Spinal cord (tissue), 10 donors: ENCODE data around the gene PLA2G2C. TPM values are rescaled to one million over a fixed set of nuclear protein-coding genes. Genes with fewer than 3 reads are reported as not detected.
A peak's percentile ranks its signal among the peaks of the same experiment; 100 is the strongest.

Experiments used
- DNase-seq, 6 donors: peaks; one replicate each; pipeline versions ENCODE4 v3.0.0 to v3.0.0-alpha.2; 2013 to 2015; ENCODE audit warnings: low spot score in 6 of 6, low read depth in 4 of 6
- H3K27ac ChIP-seq: one replicate; pipeline ENCODE4 v1.5.1; 2013; ENCODE audit warnings: low read depth, low read length, control low read depth
- H3K27me3 ChIP-seq: one replicate; pipeline ENCODE4 v1.6.1; 2013; ENCODE audit warnings: low read length; ENCODE audit not compliant: control insufficient read depth, insufficient read depth
- H3K36me3 ChIP-seq: one replicate; pipeline ENCODE4 v1.6.1; 2013; ENCODE audit warnings: low read length; ENCODE audit not compliant: control insufficient read depth, insufficient read depth
- H3K4me1 ChIP-seq: one replicate; pipeline ENCODE4 v1.6.1; 2013; ENCODE audit warnings: low read length; ENCODE audit not compliant: control insufficient read depth, insufficient read depth
- H3K4me3 ChIP-seq: one replicate; pipeline ENCODE4 v1.5.1; 2013; ENCODE audit warnings: low read depth, low read length, control low read depth
- H3K9me3 ChIP-seq: one replicate; pipeline ENCODE4 v1.6.1; 2013; ENCODE audit warnings: low read length; ENCODE audit not compliant: control insufficient read depth, insufficient read depth
- WGBS: methylation state at CpG from one replicate; pipeline ENCODE4 v1.1.5; 2013; ENCODE audit warnings: missing lambda C conversion rate; ENCODE audit not compliant: insufficient coverage; 5-methylcytosine and 5-hydroxymethylcytosine counted together
- polyA plus RNA-seq, 2 donors: library from polyadenylated mRNA; unstranded; fragments of 120-200 nt; gene quantifications; one replicate each; pipeline ENCODE4 v1.2.1, GENCODE V29; 2013; ENCODE audit not compliant: insufficient read length in 2 of 2
- total RNA-seq, 2 donors: library from RNA; depleted of rRNA in 1 of 2; stranded (reverse); fragments of 120-200 nt in 1 of 2; fragments of >200 nt in 1 of 2; gene quantifications; one replicate each; pipeline versions ENCODE4 v1.2.3 to v1.2.4, GENCODE V29; 2013 to 2014
- donor health status: healthy.

PLA2G2C gene
- total and polyA plus RNA-seq, 4 donors = 0.08 to 0.40 TPM; not detected in 2

DNA sequence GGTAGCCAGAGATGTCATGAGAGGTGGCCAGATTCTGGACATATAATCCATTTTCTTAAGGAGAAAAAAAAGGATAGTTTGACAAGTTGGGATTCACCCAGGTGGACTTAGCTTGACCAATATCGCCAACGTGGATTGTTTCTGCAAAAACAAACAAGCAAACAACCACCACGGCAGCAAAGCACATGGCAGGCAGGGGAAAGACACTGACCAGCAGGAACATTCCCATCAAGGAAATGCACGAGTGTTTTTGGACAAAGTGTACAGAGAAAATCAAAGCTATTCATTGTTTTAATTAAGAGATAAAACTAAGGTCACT lies 9.1 kb upstream of the PLA2G2C start:
- H3K36me3 ChIP-seq = no peaks in the 10 kb centered on the region
- WGBS = 100% methylated on average over 2 of the region's 4 CpGs
- H3K4me1 ChIP-seq = peaks cover 8% of the 10 kb centered on the region
- no peak overlapping the region for H3K4me3 ChIP-seq
- peaks cover 2% of the 10 kb centered on the region for H3K27me3 ChIP-seq
- DNase-seq = no peak
- no peaks in the 10 kb centered on the region for H3K9me3 ChIP-seq
- no peak overlapping the region for H3K27ac ChIP-seq

- DNase-seq = peak in 2 of 6 donors; percentile 37 to 40
- WGBS = 33% methylated on average over 10 of the region's 15 CpGs
- peak overlapping the region; percentile 42 for H3K27ac ChIP-seq
These were observed 8.6 kb upstream of the PLA2G2C start for GRCh38 chr1:20194757-20195461.

GRCh38 chr1:20194224-20194623 lies 7.9 kb upstream of the PLA2G2C start:
- Histone ChIP-seq H3K27ac (no peak overlapping the region), H3K9me3 (no peaks in the 10 kb centered on the region), H3K4me1 (peaks cover 10% of the 10 kb centered on the region), H3K27me3 (peaks cover 2% of the 10 kb centered on the region), H3K4me3 (no peak overlapping the region), H3K36me3 (no peaks in the 10 kb centered on the region)
- no CpG with 5 or more reads among the region's 2 CpGs for WGBS
- DNase-seq = peak in 2 of 6 donors; percentile 28 to 60

More at GRCh38 chr1:20194757-20195461, 8.6 kb upstream of the PLA2G2C start:
- Histone ChIP-seq H3K9me3 (no peaks in the 10 kb centered on the region), H3K4me3 (no peak overlapping the region), H3K27me3 (peaks cover 2% of the 10 kb centered on the region), H3K4me1 (peaks cover 10% of the 10 kb centered on the region), H3K36me3 (no peaks in the 10 kb centered on the region)

GRCh38 chr1:20192871-20193411 lies 6.6 kb upstream of the PLA2G2C start:
- no peaks in the 10 kb centered on the region for H3K36me3 ChIP-seq
- no peak overlapping the region for H3K27ac ChIP-seq
- no peak overlapping the region for H3K4me3 ChIP-seq
- H3K27me3 ChIP-seq = peaks cover 2% of the 10 kb centered on the region
- WGBS = 86% methylated on average over 1 of the region's 1 CpG
- H3K4me1 ChIP-seq = peaks cover 10% of the 10 kb centered on the region
- DNase-seq = no peak
- H3K9me3 ChIP-seq = no peaks in the 10 kb centered on the region

DNA sequence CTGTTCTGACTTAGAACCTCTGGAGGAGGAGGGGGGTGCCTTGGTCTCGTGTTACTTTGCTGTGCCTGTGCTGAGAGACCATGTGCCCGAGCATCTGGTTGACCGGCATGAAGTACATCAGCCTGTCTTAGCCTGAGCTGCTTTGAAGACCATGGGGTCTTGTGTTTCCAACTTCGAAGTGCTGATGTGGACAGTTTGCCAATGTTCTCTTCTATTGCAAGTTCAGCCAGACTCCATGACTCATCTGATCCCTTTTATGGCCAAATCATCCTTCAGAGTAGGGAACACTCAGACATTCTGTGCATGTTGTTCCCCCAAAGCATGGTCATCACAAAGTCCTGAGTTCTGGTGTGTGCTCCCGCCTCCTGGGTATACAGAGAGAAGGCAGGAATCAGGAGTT lies 6.0 kb upstream of the PLA2G2C start:
- no peak for DNase-seq
- Histone ChIP-seq H3K9me3 (no peaks in the 10 kb centered on the region), H3K27me3 (peaks cover 2% of the 10 kb centered on the region), H3K36me3 (no peaks in the 10 kb centered on the region), H3K27ac (no peak overlapping the region), H3K4me3 (no peak overlapping the region), H3K4me1 (peaks cover 11% of the 10 kb centered on the region)
- 81% methylated on average over 5 of the region's 5 CpGs for WGBS

DNA sequence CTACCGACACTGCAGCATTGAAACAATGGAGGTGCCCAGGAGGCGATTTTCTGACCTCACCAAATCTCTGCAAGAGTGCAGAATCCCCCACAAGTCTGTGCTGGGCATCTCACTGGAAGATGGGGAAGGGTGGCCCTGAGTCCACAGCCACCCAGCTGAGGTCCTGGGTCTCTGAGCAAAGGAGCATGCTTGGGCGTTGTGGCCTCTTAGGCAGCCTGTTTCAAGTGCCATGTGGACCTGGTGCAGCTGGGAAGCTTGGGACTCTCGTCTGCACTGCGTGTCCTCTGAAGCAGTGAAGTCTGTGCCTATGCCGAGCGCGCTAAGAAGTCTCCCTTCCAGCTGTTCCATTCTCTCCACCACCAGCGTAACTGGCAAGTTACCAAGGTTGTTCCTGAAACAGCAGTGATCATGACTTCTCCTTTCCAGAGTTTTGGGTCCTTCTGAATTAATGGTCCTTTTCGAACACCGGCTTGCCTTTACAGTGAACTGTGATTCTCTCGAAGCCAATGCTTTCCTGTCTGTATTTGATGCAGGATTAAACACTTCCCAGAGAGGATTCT lies 5.0 kb upstream of the PLA2G2C start:
- Histone ChIP-seq H3K4me3 (no peak overlapping the region), H3K36me3 (no peaks in the 10 kb centered on the region), H3K27me3 (peaks cover 2% of the 10 kb centered on the region), H3K9me3 (no peaks in the 10 kb centered on the region), H3K27ac (no peak overlapping the region), H3K4me1 (peaks cover 19% of the 10 kb centered on the region)
- WGBS = 74% methylated on average over 12 of the region's 12 CpGs
- DNase-seq = peak in 1 of 6 donors; percentile 40

- Histone ChIP-seq H3K36me3 (no peaks in the 10 kb centered on the region), H3K4me3 (no peak overlapping the region), H3K27me3 (peaks cover 4% of the 10 kb centered on the region), H3K4me1 (peaks cover 28% of the 10 kb centered on the region), H3K9me3 (no peaks in the 10 kb centered on the region), H3K27ac (no peak overlapping the region)
- DNase-seq = no peak
- 85% methylated on average over 16 of the region's 19 CpGs for WGBS
These were observed 4.2 kb upstream of the PLA2G2C start for GRCh38 chr1:20190256-20191160.

- no peaks in the 10 kb centered on the region for H3K9me3 ChIP-seq
- H3K4me1 ChIP-seq = peaks cover 30% of the 10 kb centered on the region
- H3K27ac ChIP-seq = no peak overlapping the region
- DNase-seq = no peak
- H3K27me3 ChIP-seq = peaks cover 5% of the 10 kb centered on the region
- no peak overlapping the region for H3K4me3 ChIP-seq
- 56% methylated on average over 4 of the region's 4 CpGs for WGBS
- H3K36me3 ChIP-seq = no peaks in the 10 kb centered on the region
These were observed 3.3 kb upstream of the PLA2G2C start for GRCh38 chr1:20189664-20190063.

DNA sequence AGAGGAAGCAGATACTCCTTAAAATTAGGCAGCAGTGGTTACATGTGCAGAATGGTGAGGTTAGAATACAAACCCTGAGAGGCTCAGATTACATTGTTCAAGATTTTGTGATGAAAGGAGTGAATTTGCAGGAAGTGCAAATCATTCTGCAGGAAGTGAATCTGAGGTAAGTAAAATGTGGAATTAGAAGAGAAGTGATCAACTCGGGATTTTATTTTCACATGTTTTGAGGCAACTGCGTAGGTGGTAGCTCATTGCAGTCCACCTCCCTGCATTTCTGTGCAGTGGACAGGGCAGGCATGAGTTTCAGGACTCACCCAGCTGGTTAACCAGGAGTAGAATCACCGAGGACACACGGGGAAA lies 2.1 kb upstream of the PLA2G2C start:
- peak overlapping the region; percentile 27 for H3K27ac ChIP-seq

More for the DNA sequence above, 2.1 kb upstream of the PLA2G2C start:
- DNase-seq = no peak
- 95% methylated on average over 4 of the region's 4 CpGs for WGBS
- H3K4me1 ChIP-seq = peaks cover 30% of the 10 kb centered on the region
- H3K27me3 ChIP-seq = peaks cover 5% of the 10 kb centered on the region
- H3K36me3 ChIP-seq = no peaks in the 10 kb centered on the region
- no peak overlapping the region for H3K4me3 ChIP-seq
- H3K9me3 ChIP-seq = no peaks in the 10 kb centered on the region
